ENCODE data around the gene SSC5D.

- TF ChIP-seq CTCF (IDR thresholded peaks at IDR 0.05; ENCODE audit: insufficient read depth, low read depth, low read length) (no peak), EZH2 (IDR thresholded peaks at IDR 0.05; ENCODE audit: insufficient read depth, low read length) (no peak)
Observed at GRCh38 chr19:55529636-55530234, 41.5 kb downstream of the SSC5D start.
